DND-41 (cell line): ENCODE data around the gene TXNRD1.

Source experiments
- ATAC-seq: fragments of 200-7000 bp; cut with Tn5 transposase; 3 replicates; pipeline ENCODE4 v1.9.1; 2021; ENCODE audit warnings: low read depth; ENCODE audit not compliant: insufficient read depth
- DNase-seq: peaks from one replicate; pipeline ENCODE4 v3.0.0-alpha.2; 2020
- H2AFZ ChIP-seq: 2 replicates; pipeline ENCODE4 v1.6.0; 2012; ENCODE audit warnings: low read depth, low read length
- H3K27ac ChIP-seq: 2 replicates; pipeline ENCODE4 v1.5.1; 2012; ENCODE audit warnings: low read length, inconsistent platforms
- H3K27me3 ChIP-seq: fragments of 200-600 bp; sonication (generic); 2 replicates; pipeline ENCODE4 v1.6.0; 2012; ENCODE audit warnings: low read length, mild to moderate bottlenecking, inconsistent platforms; ENCODE audit not compliant: insufficient read depth, poor library complexity
- H3K36me3 ChIP-seq: 2 replicates; pipeline ENCODE4 v1.5.1; 2012; ENCODE audit warnings: low read length, inconsistent platforms; ENCODE audit not compliant: insufficient read depth
- H3K4me1 ChIP-seq: 2 replicates; pipeline ENCODE4 v1.5.1; 2012; ENCODE audit warnings: mild to moderate bottlenecking, low read length; ENCODE audit not compliant: insufficient read depth
- H3K4me2 ChIP-seq: 2 replicates; pipeline ENCODE4 v1.6.0; 2012; ENCODE audit warnings: mild to moderate bottlenecking, moderate library complexity, low read length, inconsistent platforms; ENCODE audit not compliant: insufficient read depth
- H3K4me3 ChIP-seq, 2 experiments: fragments of 200-600 bp in 1 of 2; shearing (Covaris generic) in 1 of 2; 2 replicates each; pipeline ENCODE4 v1.5.1; 2012 to 2016; ENCODE audit warnings: inconsistent platforms in 2 of 2, low read length in 2 of 2, mild to moderate bottlenecking in 2 of 2, low read depth in 1 of 2, moderate library complexity in 1 of 2
- H3K79me2 ChIP-seq: 2 replicates; pipeline ENCODE4 v1.6.0; 2012; ENCODE audit warnings: low read length, inconsistent platforms; ENCODE audit not compliant: insufficient read depth
- H3K9ac ChIP-seq: 2 replicates; pipeline ENCODE4 v1.6.0; 2012; ENCODE audit warnings: low read depth, mild to moderate bottlenecking, inconsistent platforms, low read length, moderate library complexity
- H3K9me3 ChIP-seq: 2 replicates; pipeline ENCODE4 v1.5.1; 2012; ENCODE audit warnings: low read length, moderate library complexity, mild to moderate bottlenecking, inconsistent platforms; ENCODE audit not compliant: insufficient read depth, severe bottlenecking
- H4K20me1 ChIP-seq: 2 replicates; pipeline ENCODE4 v1.6.0; 2012; ENCODE audit warnings: low read length; ENCODE audit not compliant: insufficient read depth
- CTCF ChIP-seq: IDR thresholded peaks from 2 replicates; pipeline ENCODE4 v1.5.1; 2012; ENCODE audit warnings: borderline replicate concordance, low read length, moderate library complexity, mild to moderate bottlenecking; ENCODE audit not compliant: poor library complexity, severe bottlenecking; ENCODE audit errors: extremely low read depth
- EZH2 ChIP-seq: IDR thresholded peaks from 3 replicates; pipeline ENCODE4 v1.6.1; 2012; ENCODE audit warnings: borderline replicate concordance, low read depth, mild to moderate bottlenecking, moderate library complexity, low read length, inconsistent platforms; ENCODE audit not compliant: severe bottlenecking

The TXNRD1 gene

DNA sequence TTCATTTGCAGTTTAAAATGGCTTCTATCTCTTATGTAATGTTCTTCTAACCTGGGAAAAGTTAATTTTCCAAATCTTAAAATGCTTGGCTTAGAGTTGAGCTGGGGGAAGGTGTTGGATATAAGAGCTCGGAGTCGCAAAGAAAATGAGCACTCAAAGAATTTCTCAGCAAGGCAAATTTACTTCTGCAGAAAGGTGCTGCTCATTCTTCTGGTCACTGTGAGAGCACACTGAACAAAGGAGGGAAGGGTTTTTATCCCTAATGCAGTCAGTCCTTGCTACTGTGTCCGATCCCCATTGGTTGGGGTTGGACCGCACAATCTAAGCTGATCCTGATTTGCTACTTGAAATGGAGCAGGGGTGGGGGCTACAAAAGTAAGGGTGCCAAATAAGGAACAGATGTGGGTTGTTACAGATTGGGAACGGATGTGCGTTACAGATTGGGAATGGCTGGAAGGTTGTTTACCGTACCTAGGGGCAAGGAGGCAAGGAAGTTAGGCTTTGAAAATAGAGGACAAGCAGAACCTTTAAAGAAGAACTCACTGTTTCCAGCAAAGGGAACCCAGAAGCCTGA, 19.4 kb downstream of the TXNRD1 start:
- Histone ChIP-seq H3K4me3 (no peak overlapping the region), H3K9ac (no peak overlapping the region), H3K9me3 (peaks cover 24% of the 10 kb centered on the region), H3K36me3 (no peaks in the 10 kb centered on the region), H3K27ac (no peak overlapping the region), H3K27me3 (no peaks in the 10 kb centered on the region), H2AFZ (no peak overlapping the region), H3K79me2 (no peaks in the 10 kb centered on the region), H3K4me2 (no peak overlapping the region), H4K20me1 (no peaks in the 10 kb centered on the region), H3K4me1 (no peaks in the 10 kb centered on the region)
- DNase-seq (no peak), ATAC-seq (no peak)
- TF ChIP-seq CTCF = no peak
- TF ChIP-seq EZH2 = no peak

DNA sequence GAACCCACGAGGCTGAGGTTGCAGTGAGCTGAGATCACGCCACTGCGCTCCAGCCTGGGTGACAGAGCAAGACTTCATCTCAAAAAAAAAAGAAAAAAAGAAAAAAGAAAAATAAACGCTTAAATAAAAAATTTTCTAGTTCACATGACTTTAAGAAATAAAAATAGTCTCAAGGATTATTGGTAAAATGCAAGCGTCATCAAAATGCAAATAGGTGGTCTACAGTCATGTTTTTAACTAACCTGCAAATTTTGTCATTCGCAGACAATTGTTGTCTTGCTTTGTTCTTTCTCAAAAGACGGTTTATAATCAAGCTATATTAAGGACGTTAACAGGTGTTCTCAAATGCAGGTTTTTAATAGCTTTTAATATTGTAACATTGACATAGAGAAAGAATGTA, 22.4 kb downstream of the TXNRD1 start:
- H3K27me3 ChIP-seq = no peaks in the 10 kb centered on the region
- ATAC-seq = no peak

GRCh38 chr12:104242546-104243206, 27.1 kb downstream of the TXNRD1 start:
- Histone ChIP-seq H4K20me1 (no peaks in the 10 kb centered on the region), H3K9ac (no peak overlapping the region), H3K4me2 (no peak overlapping the region), H3K36me3 (no peaks in the 10 kb centered on the region), H3K27ac (no peak overlapping the region), H3K9me3 (no peaks in the 10 kb centered on the region), H3K27me3 (no peaks in the 10 kb centered on the region), H3K4me3 (no peak overlapping the region), H3K79me2 (no peaks in the 10 kb centered on the region), H3K4me1 (no peaks in the 10 kb centered on the region), H2AFZ (no peak overlapping the region)
- TF ChIP-seq CTCF = no peak
- no peak for TF ChIP-seq EZH2
- ATAC-seq = no peak
- DNase-seq = no peak

More for the DNA sequence above, 22.4 kb downstream of the TXNRD1 start:
- Histone ChIP-seq H3K36me3 (no peaks in the 10 kb centered on the region), H4K20me1 (no peaks in the 10 kb centered on the region), H3K9ac (no peak overlapping the region), H3K9me3 (peaks cover 16% of the 10 kb centered on the region), H3K4me1 (no peaks in the 10 kb centered on the region), H2AFZ (no peak overlapping the region), H3K4me3 (no peak overlapping the region), H3K27ac (no peak overlapping the region), H3K4me2 (no peak overlapping the region), H3K79me2 (no peaks in the 10 kb centered on the region)
- no peak for DNase-seq
- TF ChIP-seq EZH2 = no peak
- no peak for TF ChIP-seq CTCF

DNA sequence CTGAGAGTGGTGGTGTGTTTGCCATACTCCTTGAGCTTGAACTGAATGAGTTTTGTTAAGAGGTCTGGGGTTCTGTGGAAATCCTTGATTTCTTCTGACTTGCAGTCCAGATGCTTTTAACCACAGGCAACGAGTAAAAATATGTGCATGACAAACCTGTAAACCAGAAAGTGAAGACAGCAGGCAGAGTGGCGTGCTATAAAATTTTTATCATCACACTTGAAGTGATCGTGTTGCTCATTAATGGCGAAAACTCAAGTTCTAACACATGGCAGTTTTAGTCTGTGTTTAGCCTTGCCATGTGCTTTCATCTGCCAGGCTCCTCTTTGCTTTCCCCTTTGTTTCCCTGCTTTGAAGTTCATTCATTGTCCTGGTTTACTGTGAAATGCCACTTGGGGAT, 28.0 kb downstream of the TXNRD1 start:
- Histone ChIP-seq H3K9me3 (no peaks in the 10 kb centered on the region), H3K4me2 (no peak overlapping the region), H3K27me3 (no peaks in the 10 kb centered on the region), H3K4me3 (no peak overlapping the region), H3K36me3 (no peaks in the 10 kb centered on the region), H3K4me1 (no peaks in the 10 kb centered on the region), H4K20me1 (no peaks in the 10 kb centered on the region), H3K79me2 (no peaks in the 10 kb centered on the region), H3K27ac (no peak overlapping the region), H3K9ac (no peak overlapping the region), H2AFZ (no peak overlapping the region)
- DNase-seq (no peak), ATAC-seq (no peak)
- TF ChIP-seq CTCF = no peak
- TF ChIP-seq EZH2 = no peak
